Measurements from ENCODE around the gene ATM.
"Not testable (repeated sequence)": the region's sequence is repeated elsewhere in the genome, so short reads cannot be mapped to it uniquely, and the experiment has no call there.

Gene ATM

DNA sequence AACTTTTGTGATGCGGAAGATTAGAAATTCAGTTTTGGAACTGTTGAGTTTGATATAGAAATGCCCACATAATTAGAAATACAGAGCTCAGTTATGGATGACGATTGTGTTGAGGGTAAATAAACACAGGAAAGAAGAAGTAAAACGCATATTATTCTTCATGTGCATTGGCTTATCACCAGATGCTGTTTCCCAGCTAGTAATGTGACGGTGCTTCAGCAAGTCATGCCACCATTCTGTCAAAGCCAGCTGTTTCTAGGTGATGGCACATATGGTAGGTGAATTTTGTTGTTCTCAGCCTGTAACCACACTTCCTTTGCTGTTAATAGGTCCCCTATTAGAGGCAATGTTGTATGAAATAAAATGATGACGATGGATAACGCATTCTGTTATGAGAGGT is 175.6 kb downstream of the ATM start:
- TF ChIP-seq, protein P1, sequence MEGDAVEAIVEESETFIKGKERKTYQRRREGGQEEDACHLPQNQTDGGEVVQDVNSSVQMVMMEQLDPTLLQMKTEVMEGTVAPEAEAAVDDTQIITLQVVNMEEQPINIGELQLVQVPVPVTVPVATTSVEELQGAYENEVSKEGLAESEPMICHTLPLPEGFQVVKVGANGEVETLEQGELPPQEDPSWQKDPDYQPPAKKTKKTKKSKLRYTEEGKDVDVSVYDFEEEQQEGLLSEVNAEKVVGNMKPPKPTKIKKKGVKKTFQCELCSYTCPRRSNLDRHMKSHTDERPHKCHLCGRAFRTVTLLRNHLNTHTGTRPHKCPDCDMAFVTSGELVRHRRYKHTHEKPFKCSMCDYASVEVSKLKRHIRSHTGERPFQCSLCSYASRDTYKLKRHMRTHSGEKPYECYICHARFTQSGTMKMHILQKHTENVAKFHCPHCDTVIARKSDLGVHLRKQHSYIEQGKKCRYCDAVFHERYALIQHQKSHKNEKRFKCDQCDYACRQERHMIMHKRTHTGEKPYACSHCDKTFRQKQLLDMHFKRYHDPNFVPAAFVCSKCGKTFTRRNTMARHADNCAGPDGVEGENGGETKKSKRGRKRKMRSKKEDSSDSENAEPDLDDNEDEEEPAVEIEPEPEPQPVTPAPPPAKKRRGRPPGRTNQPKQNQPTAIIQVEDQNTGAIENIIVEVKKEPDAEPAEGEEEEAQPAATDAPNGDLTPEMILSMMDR (IDR thresholded peaks at IDR 0.05; ENCODE audit: low read depth, low read length), result no peak
- no peak overlapping the region for H3K4me3 ChIP-seq (ENCODE audit: low read depth, low read length)

- TF ChIP-seq, protein P1 (IDR thresholded peaks at IDR 0.05; ENCODE audit: low read depth, low read length), result no peak
- H3K4me3 ChIP-seq (ENCODE audit: low read depth, low read length), result no peak overlapping the region
These were observed 179.4 kb downstream of the ATM start for GRCh38 chr11:108402241-108402640.

- TF ChIP-seq, protein P1 (IDR thresholded peaks at IDR 0.05; ENCODE audit: low read depth, low read length), result no peak
- no peak overlapping the region for H3K4me3 ChIP-seq (ENCODE audit: low read depth, low read length)
These were observed 180.2 kb downstream of the ATM start for GRCh38 chr11:108403052-108403451.

DNA sequence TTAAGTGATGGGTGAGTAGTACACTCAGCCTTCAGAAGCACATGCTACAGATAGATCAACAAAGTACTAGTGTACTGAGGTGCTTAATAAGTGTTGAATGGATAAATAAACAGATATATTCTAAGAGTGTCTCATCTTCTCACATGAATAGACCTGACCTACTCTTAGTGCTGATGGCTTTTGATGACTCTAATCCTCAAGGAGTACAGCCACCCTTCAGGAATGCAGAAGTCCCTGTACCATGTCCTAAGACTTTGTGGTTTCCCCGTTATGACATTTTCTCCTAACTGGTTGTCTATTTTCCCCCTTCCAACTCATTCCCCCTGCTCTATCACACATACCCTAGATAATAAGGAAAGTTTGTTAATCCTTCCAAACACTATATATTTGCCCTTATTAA is 182.8 kb downstream of the ATM start:
- H3K4me3 ChIP-seq (ENCODE audit: low read depth, low read length), result no peak overlapping the region
- TF ChIP-seq, protein P1 (IDR thresholded peaks at IDR 0.05; ENCODE audit: low read depth, low read length), result no peak

GRCh38 chr11:108414958-108415357 is 192.1 kb downstream of the ATM start:
- TF ChIP-seq, protein P1 (IDR thresholded peaks at IDR 0.05; ENCODE audit: low read depth, low read length), result no peak
- H3K4me3 ChIP-seq (ENCODE audit: low read depth, low read length), result no peak overlapping the region

DNA sequence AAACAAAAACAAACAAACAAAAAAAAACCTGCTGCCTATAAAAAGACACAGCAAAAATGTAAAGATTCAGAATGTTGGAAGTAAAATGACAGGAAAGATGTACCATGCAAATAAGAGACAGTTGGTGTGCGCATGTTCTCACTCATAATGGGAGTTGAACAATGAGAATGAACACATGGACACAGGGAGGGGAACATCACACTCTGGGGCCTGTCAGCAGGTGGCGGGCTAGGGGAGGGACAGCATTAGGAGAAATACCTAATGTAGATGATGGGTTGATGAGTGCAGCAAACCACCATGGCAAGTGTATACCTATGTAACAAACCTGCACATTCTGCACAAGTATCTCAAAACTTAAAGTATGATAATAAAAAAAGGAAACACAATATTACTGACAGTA is 194.7 kb downstream of the ATM start:
- not testable (repeated sequence) for H3K4me3 ChIP-seq (ENCODE audit: low read depth, low read length)
